ENCODE measurements around the gene RPL29.

Gene RPL29

GRCh38 chr3:51955893-51956770 lies 39.6 kb downstream of the RPL29 start:
- TF ChIP-seq ZFX (IDR thresholded peaks at IDR 0.05; ENCODE audit: borderline replicate concordance) (no peak), CTCF (IDR thresholded peaks at IDR 0.05) (no peak; the same call in 1 of the 2 replicates)

GRCh38 chr3:51955175-51955892 lies 40.4 kb downstream of the RPL29 start, which contains the start of gene GPR62:
GPR62 (plus strand) TSS chr3:51955381; CDS start chr3:51955653, 272 bp downstream.
- no peak within 1 kb of the TSS for H3K27ac ChIP-seq
- TF ChIP-seq CTCF (IDR thresholded peaks at IDR 0.05) (no peak), ZFX (IDR thresholded peaks at IDR 0.05; ENCODE audit: borderline replicate concordance) (no peak)

More at GRCh38 chr3:51955893-51956770, 39.6 kb downstream of the RPL29 start:
- no peak overlapping the region for H3K27ac ChIP-seq

GRCh38 chr3:51954713-51955112 lies 41.0 kb downstream of the RPL29 start:
- no peak overlapping the region for H3K27ac ChIP-seq
- no peak for TF ChIP-seq ZFX (IDR thresholded peaks at IDR 0.05; ENCODE audit: borderline replicate concordance)
- no peak for TF ChIP-seq CTCF (IDR thresholded peaks at IDR 0.05)

GRCh38 chr3:51954105-51954504 lies 41.6 kb downstream of the RPL29 start:
- TF ChIP-seq ZFX (IDR thresholded peaks at IDR 0.05; ENCODE audit: borderline replicate concordance) (no peak), CTCF (IDR thresholded peaks at IDR 0.05) (no peak)
- H3K27ac ChIP-seq = no peak overlapping the region

GRCh38 chr3:51953445-51953844 lies 42.2 kb downstream of the RPL29 start:
- no peak overlapping the region for H3K27ac ChIP-seq
- TF ChIP-seq ZFX (IDR thresholded peaks at IDR 0.05; ENCODE audit: borderline replicate concordance) (no peak), CTCF (IDR thresholded peaks at IDR 0.05) (no peak)

- TF ChIP-seq ZFX (IDR thresholded peaks at IDR 0.05; ENCODE audit: borderline replicate concordance) (no peak), CTCF (IDR thresholded peaks at IDR 0.05) (no peak)
- H3K27ac ChIP-seq = no peak overlapping the region
Observed at GRCh38 chr3:51950899-51951298, 44.8 kb downstream of the RPL29 start.

- TF ChIP-seq CTCF (IDR thresholded peaks at IDR 0.05) (no peak), ZFX (IDR thresholded peaks at IDR 0.05; ENCODE audit: borderline replicate concordance) (no peak)
- no peak overlapping the region for H3K27ac ChIP-seq
Observed at GRCh38 chr3:51949121-51949520, 46.6 kb downstream of the RPL29 start.

Measured in 22Rv1 (cell line).